Measurements from ENCODE around the gene FLNA.

GRCh38 chrX:154322890-154323289 lies 51.5 kb downstream of the FLNA start:
- TF ChIP-seq, protein P1, sequence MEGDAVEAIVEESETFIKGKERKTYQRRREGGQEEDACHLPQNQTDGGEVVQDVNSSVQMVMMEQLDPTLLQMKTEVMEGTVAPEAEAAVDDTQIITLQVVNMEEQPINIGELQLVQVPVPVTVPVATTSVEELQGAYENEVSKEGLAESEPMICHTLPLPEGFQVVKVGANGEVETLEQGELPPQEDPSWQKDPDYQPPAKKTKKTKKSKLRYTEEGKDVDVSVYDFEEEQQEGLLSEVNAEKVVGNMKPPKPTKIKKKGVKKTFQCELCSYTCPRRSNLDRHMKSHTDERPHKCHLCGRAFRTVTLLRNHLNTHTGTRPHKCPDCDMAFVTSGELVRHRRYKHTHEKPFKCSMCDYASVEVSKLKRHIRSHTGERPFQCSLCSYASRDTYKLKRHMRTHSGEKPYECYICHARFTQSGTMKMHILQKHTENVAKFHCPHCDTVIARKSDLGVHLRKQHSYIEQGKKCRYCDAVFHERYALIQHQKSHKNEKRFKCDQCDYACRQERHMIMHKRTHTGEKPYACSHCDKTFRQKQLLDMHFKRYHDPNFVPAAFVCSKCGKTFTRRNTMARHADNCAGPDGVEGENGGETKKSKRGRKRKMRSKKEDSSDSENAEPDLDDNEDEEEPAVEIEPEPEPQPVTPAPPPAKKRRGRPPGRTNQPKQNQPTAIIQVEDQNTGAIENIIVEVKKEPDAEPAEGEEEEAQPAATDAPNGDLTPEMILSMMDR (IDR thresholded peaks at IDR 0.05; ENCODE audit: poor library complexity, severe bottlenecking), result no peak
- TF ChIP-seq REST (IDR thresholded peaks at IDR 0.05; ENCODE audit: borderline replicate concordance), result no peak
- no peak for TF ChIP-seq RAD21 (conservative IDR thresholded peaks at IDR 0.05)
- no peak for TF ChIP-seq TAF1 (IDR thresholded peaks at IDR 0.05; ENCODE audit: low read depth)
- TF ChIP-seq EZH2 (IDR thresholded peaks at IDR 0.05; ENCODE audit: borderline replicate concordance, insufficient read depth, low read length, poor library complexity, severe bottlenecking), result no peak
- TF ChIP-seq POLR2AphosphoS5 (IDR thresholded peaks at IDR 0.05), result no peak
- no peak for TF ChIP-seq EP300 (conservative IDR thresholded peaks at IDR 0.05; ENCODE audit: poor library complexity, severe bottlenecking)

Measured in neural cell (in vitro differentiated cells).